Neural progenitor cell (in vitro differentiated cells): Measurements from ENCODE around the gene MOBP. TPM values are rescaled to one million over a fixed set of nuclear protein-coding genes. Genes with fewer than 3 reads are reported as not detected.

Experiments
- DNase-seq: peaks from one replicate; pipeline ENCODE4 v3.0.0-alpha.2; 2016; ENCODE audit warnings: low spot score
- H2AFZ ChIP-seq: fragments of 200-600 bp; sonication (generic); replicated peaks from 2 replicates; pipeline ENCODE4 v1.6.1; 2016; ENCODE audit warnings: antibody characterized with exemption
- H3F3A ChIP-seq: fragments of 200-600 bp; sonication (generic); 2 replicates; pipeline ENCODE4 v1.6.1; 2016; ENCODE audit warnings: antibody characterized with exemption, low read depth
- H3K27ac ChIP-seq: fragments of 200-600 bp; sonication (generic); 2 replicates; pipeline ENCODE4 v1.5.1; 2016; ENCODE audit warnings: mild to moderate bottlenecking
- H3K27me3 ChIP-seq: fragments of 200-600 bp; sonication (generic); 2 replicates; pipeline ENCODE4 v1.6.1; 2016; ENCODE audit warnings: mild to moderate bottlenecking, moderate library complexity
- H3K36me3 ChIP-seq: fragments of 200-600 bp; sonication (generic); 2 replicates; pipeline ENCODE4 v1.5.1; 2016
- H3K4me1 ChIP-seq: fragments of 200-600 bp; sonication (generic); 2 replicates; pipeline ENCODE4 v1.6.1; 2016; ENCODE audit warnings: mixed run types
- H3K4me2 ChIP-seq: fragments of 200-600 bp; sonication (generic); 2 replicates; pipeline ENCODE4 v1.6.1; 2016
- H3K4me3 ChIP-seq: fragments of 200-600 bp; sonication (generic); 2 replicates; pipeline ENCODE4 v1.5.1; 2016
- H3K79me2 ChIP-seq: fragments of 200-600 bp; sonication (generic); 2 replicates; pipeline ENCODE4 v1.6.1; 2016; ENCODE audit warnings: low read depth
- H3K9ac ChIP-seq: fragments of 200-600 bp; sonication (generic); 2 replicates; pipeline ENCODE4 v1.6.1; 2016
- H3K9me3 ChIP-seq: fragments of 200-600 bp; sonication (generic); 2 replicates; pipeline ENCODE4 v1.5.1; 2016; ENCODE audit warnings: low read depth
- H4K20me1 ChIP-seq: fragments of 200-600 bp; sonication (generic); 2 replicates; pipeline ENCODE4 v1.6.1; 2016; ENCODE audit warnings: low read depth
- H3K27ac Mint-ChIP-seq: 3 replicates; pipeline ENCODE4 v1.8.0; 2021; ENCODE audit warnings: mixed read lengths
- H3K27me3 Mint-ChIP-seq: 2 replicates; pipeline ENCODE4 v1.8.0; 2022; ENCODE audit warnings: low read depth, mild to moderate bottlenecking, inconsistent platforms, moderate library complexity, mixed read lengths; ENCODE audit not compliant: insufficient read depth
- H3K36me3 Mint-ChIP-seq: 3 replicates; pipeline ENCODE4 v1.8.0; 2021; ENCODE audit warnings: mixed read lengths
- H3K4me1 Mint-ChIP-seq: 3 replicates; pipeline ENCODE4 v1.8.0; 2021; ENCODE audit warnings: mixed read lengths
- H3K4me3 Mint-ChIP-seq: 3 replicates; pipeline ENCODE4 v1.8.0; 2021; ENCODE audit warnings: mild to moderate bottlenecking, moderate library complexity, mixed read lengths
- H3K9me3 Mint-ChIP-seq: 3 replicates; pipeline ENCODE4 v1.8.0; 2020; ENCODE audit warnings: mixed read lengths
- CTCF ChIP-seq: fragments of 200-600 bp; sonication (generic); IDR thresholded peaks from 2 replicates; pipeline ENCODE4 v1.5.1; 2017; ENCODE audit warnings: antibody characterized with exemption, mild to moderate bottlenecking
- EZH2 ChIP-seq: fragments of 200-600 bp; sonication (generic); IDR thresholded peaks from 2 replicates; pipeline ENCODE4 v1.6.1; 2017; ENCODE audit warnings: antibody characterized with exemption, mild to moderate bottlenecking, moderate library complexity
- EZH2phosphoT487 ChIP-seq: fragments of 200-600 bp; sonication (generic); IDR thresholded peaks from 2 replicates; pipeline ENCODE4 v1.6.1; 2017; ENCODE audit warnings: antibody characterized with exemption
- total RNA-seq: library from RNA; depleted of rRNA; stranded (reverse); fragments of >200 nt; gene quantifications from 2 replicates; pipeline ENCODE4 v1.2.3, GENCODE V29; 2015; ENCODE audit warnings: low replicate concordance

Gene MOBP
- total RNA-seq, 1 donor from 2014 or later, result not detected

- no peak overlapping the region for H3K27ac Mint-ChIP-seq
- peaks cover 3% of the 10 kb centered on the region for H3K4me1 Mint-ChIP-seq
- H3K9me3 Mint-ChIP-seq, result peaks cover 2% of the 10 kb centered on the region
- Histone ChIP-seq H3F3A (no peaks in the 10 kb centered on the region), H3K36me3 (peaks cover 3% of the 10 kb centered on the region), H3K27ac (no peak overlapping the region), H2AFZ (no peak overlapping the region), H3K79me2 (no peaks in the 10 kb centered on the region), H3K27me3 (no peaks in the 10 kb centered on the region), H3K9me3 (no peaks in the 10 kb centered on the region), H3K4me3 (no peak overlapping the region), H3K4me2 (no peak overlapping the region), H3K4me1 (peaks cover 3% of the 10 kb centered on the region), H4K20me1 (no peaks in the 10 kb centered on the region), H3K9ac (no peak overlapping the region)
- no peak overlapping the region for H3K4me3 Mint-ChIP-seq
- TF ChIP-seq EZH2, result no peak
- no peak for TF ChIP-seq CTCF
- no peaks in the 10 kb centered on the region for H3K36me3 Mint-ChIP-seq
- no peak for DNase-seq
- no peaks in the 10 kb centered on the region for H3K27me3 Mint-ChIP-seq
These were observed 10.7 kb downstream of the MOBP start for GRCh38 chr3:39478226-39478625.

DNA sequence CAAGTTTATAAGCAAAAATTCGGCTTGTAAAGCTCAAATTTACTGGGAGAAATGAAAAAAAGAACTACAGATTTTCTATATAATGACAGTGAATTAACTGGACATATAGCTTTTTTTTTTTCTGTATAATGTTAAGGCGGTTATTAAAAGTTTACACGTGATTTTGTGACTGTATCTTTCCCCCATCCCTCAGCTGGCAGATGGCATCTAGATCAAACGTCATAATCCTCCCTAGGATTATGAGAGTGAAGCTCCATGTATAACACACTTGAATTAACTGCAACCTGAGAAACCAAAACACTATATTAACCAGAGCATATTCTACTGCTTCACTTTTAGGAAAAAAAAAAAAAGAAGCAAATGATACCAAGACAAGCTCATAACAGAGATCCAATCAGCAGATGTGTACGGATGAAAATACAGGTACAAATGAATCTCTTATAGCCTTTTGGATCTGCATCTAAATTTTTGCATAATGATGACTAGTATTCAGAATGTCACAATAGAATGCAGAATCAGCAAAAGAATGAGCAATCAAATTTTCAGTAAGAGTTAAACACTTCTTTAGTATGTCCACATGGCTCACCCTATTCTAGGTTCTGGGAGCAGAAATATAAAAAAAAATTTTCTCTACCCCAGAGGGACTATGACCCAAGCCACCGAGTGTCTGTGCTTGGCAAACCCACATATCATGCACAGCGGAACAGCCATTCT lies 12.4 kb downstream of the MOBP start:
- H3K4me3 ChIP-seq, result no peak overlapping the region
- no peaks in the 10 kb centered on the region for H3K27me3 ChIP-seq
- no peak for DNase-seq
- no peaks in the 10 kb centered on the region for H3K79me2 ChIP-seq
- H3K4me2 ChIP-seq, result no peak overlapping the region
- H3K9ac ChIP-seq, result no peak overlapping the region
- no peak overlapping the region for H2AFZ ChIP-seq
- H3K9me3 Mint-ChIP-seq, result peaks cover 2% of the 10 kb centered on the region
- H3K4me1 Mint-ChIP-seq, result no peaks in the 10 kb centered on the region
- H3F3A ChIP-seq, result no peaks in the 10 kb centered on the region
- peaks cover 3% of the 10 kb centered on the region for H3K36me3 ChIP-seq
- no peaks in the 10 kb centered on the region for H3K36me3 Mint-ChIP-seq
- H3K27ac ChIP-seq, result no peak overlapping the region
- peaks cover 2% of the 10 kb centered on the region for H3K4me1 ChIP-seq
- no peak overlapping the region for H3K27ac Mint-ChIP-seq
- H4K20me1 ChIP-seq, result no peaks in the 10 kb centered on the region
- H3K9me3 ChIP-seq, result no peaks in the 10 kb centered on the region
- H3K4me3 Mint-ChIP-seq, result no peak overlapping the region
- TF ChIP-seq EZH2phosphoT487, result no peak
- no peak for TF ChIP-seq CTCF
- TF ChIP-seq EZH2, result no peak
- H3K27me3 Mint-ChIP-seq, result no peaks in the 10 kb centered on the region

GRCh38 chr3:39485547-39485946 lies 18.1 kb downstream of the MOBP start:
- H3K9me3 ChIP-seq, result no peaks in the 10 kb centered on the region
- H3K4me1 Mint-ChIP-seq, result no peaks in the 10 kb centered on the region
- no peaks in the 10 kb centered on the region for H3F3A ChIP-seq
- H3K27me3 Mint-ChIP-seq, result no peaks in the 10 kb centered on the region
- H4K20me1 ChIP-seq, result no peaks in the 10 kb centered on the region
- H3K9me3 Mint-ChIP-seq, result no peaks in the 10 kb centered on the region
- no peaks in the 10 kb centered on the region for H3K27me3 ChIP-seq
- H3K36me3 Mint-ChIP-seq, result no peaks in the 10 kb centered on the region
- H3K4me2 ChIP-seq, result peak overlapping the region; percentile 42
- no peak overlapping the region for H3K27ac Mint-ChIP-seq
- no peaks in the 10 kb centered on the region for H3K36me3 ChIP-seq
- TF ChIP-seq CTCF (no peak), EZH2 (no peak), EZH2phosphoT487 (no peak)
- no peak overlapping the region for H3K4me3 ChIP-seq
- no peak overlapping the region for H3K4me3 Mint-ChIP-seq
- H3K9ac ChIP-seq, result no peak overlapping the region
- DNase-seq, result no peak
- peak overlapping the region; percentile 55 for H2AFZ ChIP-seq
- peaks cover 11% of the 10 kb centered on the region for H3K4me1 ChIP-seq
- no peak overlapping the region for H3K27ac ChIP-seq
- no peaks in the 10 kb centered on the region for H3K79me2 ChIP-seq
